ENCODE data around the gene FYN.

Gene FYN

GRCh38 chr6:111871725-111872400 is 1.4 kb downstream of the FYN start:
- peak overlapping the region; percentile 79 for H3K4me3 ChIP-seq (replicated peaks; ENCODE audit: low read depth, low read length)
- no peak for TF ChIP-seq CTCF (IDR thresholded peaks at IDR 0.05; ENCODE audit: low read length, missing control alignments)
- DNase-seq (ENCODE audit: low read depth) = peak; percentile 49

- TF ChIP-seq CTCF (IDR thresholded peaks at IDR 0.05; ENCODE audit: low read length, missing control alignments) = no peak
- H3K4me3 ChIP-seq (replicated peaks; ENCODE audit: low read depth, low read length) = peak overlapping the region; percentile 79
- DNase-seq (ENCODE audit: low read depth) = peak; percentile 19
Observed at GRCh38 chr6:111871207-111871606, 2.0 kb downstream of the FYN start.

GRCh38 chr6:111870742-111871064 is 2.5 kb downstream of the FYN start:
- peak overlapping the region; percentile 79 for H3K4me3 ChIP-seq (replicated peaks; ENCODE audit: low read depth, low read length)
- TF ChIP-seq CTCF (IDR thresholded peaks at IDR 0.05; ENCODE audit: low read length, missing control alignments) = no peak

GRCh38 chr6:111870051-111870741 is 3.1 kb downstream of the FYN start:
- H3K4me3 ChIP-seq (replicated peaks; ENCODE audit: low read depth, low read length) = no peak overlapping the region
- no peak for TF ChIP-seq CTCF (IDR thresholded peaks at IDR 0.05; ENCODE audit: low read length, missing control alignments)
- DNase-seq (ENCODE audit: low read depth) = no peak

More at GRCh38 chr6:111870742-111871064, 2.5 kb downstream of the FYN start:
- no peak for DNase-seq (ENCODE audit: low read depth)

- no peak for TF ChIP-seq CTCF (IDR thresholded peaks at IDR 0.05; ENCODE audit: low read length, missing control alignments)
- no peak overlapping the region for H3K4me3 ChIP-seq (replicated peaks; ENCODE audit: low read depth, low read length)
- DNase-seq (ENCODE audit: low read depth) = no peak
Observed at GRCh38 chr6:111866857-111867256, 6.4 kb downstream of the FYN start.

GRCh38 chr6:111865909-111866546 is 7.2 kb downstream of the FYN start:
- DNase-seq (ENCODE audit: low read depth) = no peak
- TF ChIP-seq CTCF (IDR thresholded peaks at IDR 0.05; ENCODE audit: low read length, missing control alignments) = no peak
- H3K4me3 ChIP-seq (replicated peaks; ENCODE audit: low read depth, low read length) = no peak overlapping the region

Data from fibroblast of pulmonary artery (primary cell).